H9 (cell line): Measurements from ENCODE around the gene ADGRL3. TPM values are rescaled to one million over a fixed set of nuclear protein-coding genes. Genes with fewer than 3 reads are reported as not detected.

Experiments
- DNase-seq: peaks from one replicate; pipeline ENCODE4 v3.0.0-alpha.2; 2017
- H2AFZ ChIP-seq: one replicate; pipeline ENCODE4 v1.6.1; 2013; ENCODE audit warnings: mild to moderate bottlenecking, low read length, control low read depth, moderate library complexity
- H2AK5ac ChIP-seq: 2 replicates; pipeline ENCODE4 v1.6.1; 2013; ENCODE audit warnings: low read length, control low read depth, mixed read lengths; ENCODE audit not compliant: insufficient read length
- H2BK120ac ChIP-seq: one replicate; pipeline ENCODE4 v1.6.1; 2013; ENCODE audit warnings: low read depth, mild to moderate bottlenecking, low read length, control low read depth, inconsistent platforms; ENCODE audit not compliant: poor library complexity, severe bottlenecking
- H2BK12ac ChIP-seq: 2 replicates; pipeline ENCODE4 v1.6.1; 2013; ENCODE audit warnings: low read length, control low read depth, mixed read lengths, low read depth; ENCODE audit not compliant: insufficient read length
- H2BK15ac ChIP-seq: 2 replicates; pipeline ENCODE4 v1.6.1; 2013; ENCODE audit warnings: low read depth, low read length, control low read depth
- H2BK20ac ChIP-seq: one replicate; pipeline ENCODE4 v1.6.1; 2013; ENCODE audit warnings: low read depth, mild to moderate bottlenecking, low read length, control low read depth, inconsistent platforms; ENCODE audit not compliant: poor library complexity, severe bottlenecking
- H2BK5ac ChIP-seq: 2 replicates; pipeline ENCODE4 v1.6.1; 2013; ENCODE audit warnings: low read length, control low read depth, mixed read lengths; ENCODE audit not compliant: insufficient read length
- H3K14ac ChIP-seq: 2 replicates; pipeline ENCODE4 v1.6.1; 2013; ENCODE audit warnings: low read length, control low read depth; ENCODE audit not compliant: insufficient read depth
- H3K18ac ChIP-seq: 2 replicates; pipeline ENCODE4 v1.6.1; 2013; ENCODE audit warnings: low read depth, mild to moderate bottlenecking, mixed read lengths, low read length, control low read depth; ENCODE audit not compliant: insufficient read length
- H3K23ac ChIP-seq: 2 replicates; pipeline ENCODE4 v1.6.1; 2013; ENCODE audit warnings: low read length, control low read depth, mixed read lengths, low read depth; ENCODE audit not compliant: insufficient read length
- H3K23me2 ChIP-seq: 2 replicates; pipeline ENCODE4 v1.6.1; 2013; ENCODE audit warnings: low read depth, mild to moderate bottlenecking, mixed read lengths, low read length, control low read depth; ENCODE audit not compliant: insufficient read length, poor library complexity, severe bottlenecking
- H3K27ac ChIP-seq: 2 replicates; pipeline ENCODE4 v1.5.1; 2013; ENCODE audit warnings: low read length, control low read depth, mixed read lengths, low read depth; ENCODE audit not compliant: insufficient read length
- H3K27me3 ChIP-seq: 2 replicates; pipeline ENCODE4 v1.6.1; 2013; ENCODE audit warnings: low read length, control low read depth, inconsistent platforms; ENCODE audit not compliant: insufficient read depth
- H3K4ac ChIP-seq: 2 replicates; pipeline ENCODE4 v1.6.1; 2013; ENCODE audit warnings: low read depth, mild to moderate bottlenecking, control low read depth, inconsistent platforms, low read length, moderate library complexity
- H3K4me1 ChIP-seq: 2 replicates; pipeline ENCODE4 v1.6.1; 2013; ENCODE audit warnings: low read length, control low read depth, inconsistent platforms; ENCODE audit not compliant: insufficient read depth
- H3K4me2 ChIP-seq: 2 replicates; pipeline ENCODE4 v1.6.1; 2013; ENCODE audit warnings: low read length, control low read depth, mixed read lengths; ENCODE audit not compliant: insufficient read length, insufficient read depth
- H3K56ac ChIP-seq: 2 replicates; pipeline ENCODE4 v1.6.1; 2013; ENCODE audit warnings: low read depth, mild to moderate bottlenecking, mixed read lengths, low read length, control low read depth; ENCODE audit not compliant: insufficient read length
- H3K79me1 ChIP-seq: 2 replicates; pipeline ENCODE4 v1.6.1; 2013; ENCODE audit warnings: low read depth, mild to moderate bottlenecking, moderate library complexity, low read length, control low read depth, inconsistent platforms; ENCODE audit not compliant: insufficient read depth, poor library complexity, severe bottlenecking
- H3K79me2 ChIP-seq: 2 replicates; pipeline ENCODE4 v1.6.1; 2013; ENCODE audit warnings: low read length, control low read depth, inconsistent platforms; ENCODE audit not compliant: insufficient read depth
- H3K9ac ChIP-seq: 2 replicates; pipeline ENCODE4 v1.6.1; 2013; ENCODE audit warnings: low read length, control low read depth, mixed read lengths; ENCODE audit not compliant: insufficient read length; ENCODE audit errors: extremely low read depth
- H3K9me3 ChIP-seq: one replicate; pipeline ENCODE4 v1.6.1; 2013; ENCODE audit warnings: low read depth, low read length, inconsistent platforms; ENCODE audit not compliant: control insufficient read depth
- H3T11ph ChIP-seq: one replicate; pipeline ENCODE4 v1.6.1; 2013; ENCODE audit warnings: mild to moderate bottlenecking, low read length, control low read depth, inconsistent platforms
- H4K20me1 ChIP-seq: one replicate; pipeline ENCODE4 v1.6.1; 2013; ENCODE audit not compliant: control insufficient read depth, insufficient read length, insufficient read depth
- H4K5ac ChIP-seq: 2 replicates; pipeline ENCODE4 v1.6.1; 2013; ENCODE audit warnings: low read depth, mild to moderate bottlenecking, mixed read lengths, low read length, control low read depth; ENCODE audit not compliant: insufficient read length
- H4K8ac ChIP-seq: replicated peaks from 2 replicates; pipeline ENCODE4 v1.6.1; 2013; ENCODE audit warnings: low read length, control low read depth, mixed read lengths, low read depth; ENCODE audit not compliant: insufficient read length
- H4K91ac ChIP-seq: 2 replicates; pipeline ENCODE4 v1.6.1; 2013; ENCODE audit warnings: low read depth, mild to moderate bottlenecking, moderate library complexity, mixed read lengths, low read length, control low read depth; ENCODE audit not compliant: insufficient read length
- H3K27ac Mint-ChIP-seq, 3 experiments: 2 replicates in 2 of 3; 3 replicates in 1 of 3; pipeline ENCODE4 v1.8.0; 2020 to 2021; ENCODE audit warnings: mixed read lengths in 3 of 3, mild to moderate bottlenecking in 1 of 3, moderate library complexity in 1 of 3
- H3K27me3 Mint-ChIP-seq: 2 replicates; pipeline ENCODE4 v1.8.0; 2021; ENCODE audit warnings: low read depth, mild to moderate bottlenecking, moderate library complexity, mixed read lengths
- H3K36me3 Mint-ChIP-seq, 3 experiments: 2 replicates in 2 of 3; 3 replicates in 1 of 3; pipeline ENCODE4 v1.8.0; 2020 to 2021; ENCODE audit warnings: low read depth in 3 of 3, mixed read lengths in 3 of 3; ENCODE audit not compliant: insufficient read depth in 1 of 3
- H3K4me1 Mint-ChIP-seq, 2 experiments: 2 replicates each; pipeline ENCODE4 v1.8.0; 2020; ENCODE audit warnings: mixed read lengths in 2 of 2
- H3K4me3 Mint-ChIP-seq, 2 experiments: 2 replicates in 1 of 2; 3 replicates in 1 of 2; pipeline ENCODE4 v1.8.0; 2020 to 2021; ENCODE audit warnings: mild to moderate bottlenecking in 2 of 2, mixed read lengths in 2 of 2, moderate library complexity in 1 of 2
- H3K9me3 Mint-ChIP-seq, 2 experiments: 2 replicates in 1 of 2; 3 replicates in 1 of 2; pipeline ENCODE4 v1.8.0; 2020; ENCODE audit warnings: mild to moderate bottlenecking in 2 of 2, mixed read lengths in 2 of 2, moderate library complexity in 1 of 2
- WGBS: extraction: QIAGEN DNeasy Blood & Tissue Kit; methylation state at CpG from one replicate; pipeline ENCODE4 v1.1.7; 2013; ENCODE audit warnings: missing lambda C conversion rate, low lambda C conversion rate, mixed read lengths; ENCODE audit not compliant: insufficient read length; ENCODE audit errors: extremely low coverage; 5-methylcytosine and 5-hydroxymethylcytosine counted together
- total RNA-seq: library from RNA; stranded (reverse); gene quantifications from 2 replicates; pipeline ENCODE4 v1.2.1, GENCODE V29; 2021
- TF ChIP-seq, protein P1 (sequence below): fragments of 200-600 bp; sonication (generic); conservative IDR thresholded peaks from 3 replicates; pipeline ENCODE4 v1.8.0; 2021; ENCODE audit warnings: antibody characterized with exemption, mild to moderate bottlenecking

Gene ADGRL3
- total RNA-seq, 1 experiment from 2014 or later: 5.9 TPM

DNA sequence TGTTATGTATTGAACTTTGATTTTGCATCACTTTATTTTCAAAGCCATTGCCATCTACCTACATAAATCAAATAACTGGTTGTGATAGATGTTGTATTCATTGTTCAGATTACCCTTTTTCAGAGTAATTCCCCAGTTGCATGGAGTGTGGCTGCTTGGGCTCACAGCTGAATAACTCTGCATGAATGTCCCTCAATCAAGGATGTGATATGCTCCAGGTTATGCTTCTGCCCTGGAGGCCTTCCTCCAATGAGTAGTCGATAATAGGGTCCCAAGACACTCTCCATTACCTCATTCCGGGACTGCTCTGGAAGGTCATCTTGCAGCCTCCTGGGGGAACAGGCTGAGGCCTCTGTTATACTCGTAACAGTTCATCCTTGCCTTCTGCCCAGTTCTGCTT, 251.8 kb downstream of the ADGRL3 start:
- H3K23me2 ChIP-seq: no peaks in the 10 kb centered on the region
- H3K79me2 ChIP-seq: no peaks in the 10 kb centered on the region
- no peaks in the 10 kb centered on the region for H4K20me1 ChIP-seq
- no peak overlapping the region for H3K4me2 ChIP-seq
- Mint-ChIP-seq H3K9me3 (no peaks in the 10 kb centered on the region), H3K27me3 (no peaks in the 10 kb centered on the region), H3K4me1 (no peaks in the 10 kb centered on the region), H3K4me3 (no peak overlapping the region), H3K36me3 (no peaks in the 10 kb centered on the region), H3K27ac (no peak overlapping the region)
- H2BK5ac ChIP-seq: no peak overlapping the region
- H3K4ac ChIP-seq: no peak overlapping the region
- H3K27me3 ChIP-seq: no peaks in the 10 kb centered on the region
- no peak overlapping the region for H2BK15ac ChIP-seq
- H2BK20ac ChIP-seq: no peak overlapping the region
- no peak overlapping the region for H3K9ac ChIP-seq
- TF ChIP-seq, protein P1, sequence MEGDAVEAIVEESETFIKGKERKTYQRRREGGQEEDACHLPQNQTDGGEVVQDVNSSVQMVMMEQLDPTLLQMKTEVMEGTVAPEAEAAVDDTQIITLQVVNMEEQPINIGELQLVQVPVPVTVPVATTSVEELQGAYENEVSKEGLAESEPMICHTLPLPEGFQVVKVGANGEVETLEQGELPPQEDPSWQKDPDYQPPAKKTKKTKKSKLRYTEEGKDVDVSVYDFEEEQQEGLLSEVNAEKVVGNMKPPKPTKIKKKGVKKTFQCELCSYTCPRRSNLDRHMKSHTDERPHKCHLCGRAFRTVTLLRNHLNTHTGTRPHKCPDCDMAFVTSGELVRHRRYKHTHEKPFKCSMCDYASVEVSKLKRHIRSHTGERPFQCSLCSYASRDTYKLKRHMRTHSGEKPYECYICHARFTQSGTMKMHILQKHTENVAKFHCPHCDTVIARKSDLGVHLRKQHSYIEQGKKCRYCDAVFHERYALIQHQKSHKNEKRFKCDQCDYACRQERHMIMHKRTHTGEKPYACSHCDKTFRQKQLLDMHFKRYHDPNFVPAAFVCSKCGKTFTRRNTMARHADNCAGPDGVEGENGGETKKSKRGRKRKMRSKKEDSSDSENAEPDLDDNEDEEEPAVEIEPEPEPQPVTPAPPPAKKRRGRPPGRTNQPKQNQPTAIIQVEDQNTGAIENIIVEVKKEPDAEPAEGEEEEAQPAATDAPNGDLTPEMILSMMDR: no peak
- no peak overlapping the region for H2BK120ac ChIP-seq
- H3K27ac ChIP-seq: no peak overlapping the region
- H3K79me1 ChIP-seq: no peaks in the 10 kb centered on the region
- H3K23ac ChIP-seq: no peak overlapping the region
- H4K8ac ChIP-seq: no peak overlapping the region
- no peak overlapping the region for H2BK12ac ChIP-seq
- no peak overlapping the region for H3K56ac ChIP-seq
- H3K4me1 ChIP-seq: no peaks in the 10 kb centered on the region; the same call in none of the 2 replicates
- H3K18ac ChIP-seq: no peak overlapping the region
- no peak overlapping the region for H4K91ac ChIP-seq
- WGBS: no CpG with 5 or more reads among the region's 3 CpGs
- H2AFZ ChIP-seq: no peak overlapping the region
- no peak overlapping the region; the same call in 1 of the 2 replicates for H3K14ac ChIP-seq
- no peak overlapping the region for H2AK5ac ChIP-seq
- no peak overlapping the region for H4K5ac ChIP-seq
- no peaks in the 10 kb centered on the region for H3K9me3 ChIP-seq
- DNase-seq: no peak
- no peak overlapping the region for H3T11ph ChIP-seq
